Nephron progenitor cell (in vitro differentiated cells): ENCODE results near the gene ANO4.
A peak's percentile ranks its signal among the peaks of the same experiment; 100 is the strongest.
"Not testable (repeated sequence)": the region's sequence is repeated elsewhere in the genome, so short reads cannot be mapped to it uniquely, and the experiment has no call there.

Experiments
- DNase-seq: peaks from one replicate; pipeline ENCODE4 v3.0.0; 2021
- H3K27ac Mint-ChIP-seq: 2 replicates; pipeline ENCODE4 v1.8.0; 2021; ENCODE audit warnings: mild to moderate bottlenecking, moderate library complexity, mixed read lengths
- H3K27me3 Mint-ChIP-seq: 2 replicates; pipeline ENCODE4 v1.8.0; 2021; ENCODE audit warnings: mild to moderate bottlenecking, low read depth, mixed read lengths; ENCODE audit not compliant: poor library complexity
- H3K36me3 Mint-ChIP-seq: 2 replicates; pipeline ENCODE4 v1.8.0; 2021; ENCODE audit warnings: low read depth, mixed read lengths
- H3K4me1 Mint-ChIP-seq: 2 replicates; pipeline ENCODE4 v1.8.0; 2021; ENCODE audit warnings: mixed read lengths
- H3K4me3 Mint-ChIP-seq: 2 replicates; pipeline ENCODE4 v1.8.0; 2021; ENCODE audit warnings: mild to moderate bottlenecking, moderate library complexity, mixed read lengths
- H3K9me3 Mint-ChIP-seq: 2 replicates; pipeline ENCODE4 v1.8.0; 2021; ENCODE audit warnings: mild to moderate bottlenecking, moderate library complexity, mixed read lengths
- TF ChIP-seq, protein P1 (sequence below): fragments of 200-600 bp; sonication (generic); IDR thresholded peaks from 2 replicates; pipeline ENCODE4 v1.5.0; 2021; ENCODE audit warnings: antibody characterized with exemption

Gene ANO4

DNA sequence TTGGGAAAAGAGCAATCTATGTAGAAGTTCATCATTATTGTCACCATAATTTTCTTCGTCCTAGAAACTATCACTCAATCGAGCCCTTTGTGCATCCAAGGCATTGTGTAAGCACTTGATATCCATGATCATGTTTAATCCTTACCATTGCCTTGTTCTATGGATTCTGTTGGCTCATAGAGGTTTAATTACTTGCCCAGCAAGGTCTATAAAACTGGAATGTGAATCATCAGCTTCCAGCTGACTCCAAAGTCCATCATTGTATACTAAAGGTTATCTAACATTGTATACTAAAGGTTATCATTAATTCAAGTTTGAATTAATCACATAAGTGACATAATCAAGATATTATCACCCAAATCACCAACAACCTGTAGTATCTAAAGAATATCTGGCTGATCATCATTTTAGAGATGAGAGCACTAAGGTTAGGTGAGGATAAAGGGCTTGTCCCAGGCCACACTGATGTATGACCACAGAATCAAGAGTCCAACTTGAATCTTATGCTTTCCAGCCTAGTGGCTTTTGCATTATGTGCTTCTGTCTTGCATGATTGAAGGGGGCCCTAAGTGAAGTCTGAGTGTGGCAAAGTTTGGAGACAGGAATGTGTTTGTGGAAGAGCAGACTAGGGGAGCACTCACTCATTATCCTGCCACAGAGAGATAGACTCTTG, 188.1 kb downstream of the ANO4 start:
- peaks cover 6% of the 10 kb centered on the region for H3K27me3 Mint-ChIP-seq
- H3K4me3 Mint-ChIP-seq: no peak overlapping the region
- no peaks in the 10 kb centered on the region for H3K9me3 Mint-ChIP-seq
- DNase-seq: no peak
- H3K36me3 Mint-ChIP-seq: no peaks in the 10 kb centered on the region
- TF ChIP-seq, protein P1, sequence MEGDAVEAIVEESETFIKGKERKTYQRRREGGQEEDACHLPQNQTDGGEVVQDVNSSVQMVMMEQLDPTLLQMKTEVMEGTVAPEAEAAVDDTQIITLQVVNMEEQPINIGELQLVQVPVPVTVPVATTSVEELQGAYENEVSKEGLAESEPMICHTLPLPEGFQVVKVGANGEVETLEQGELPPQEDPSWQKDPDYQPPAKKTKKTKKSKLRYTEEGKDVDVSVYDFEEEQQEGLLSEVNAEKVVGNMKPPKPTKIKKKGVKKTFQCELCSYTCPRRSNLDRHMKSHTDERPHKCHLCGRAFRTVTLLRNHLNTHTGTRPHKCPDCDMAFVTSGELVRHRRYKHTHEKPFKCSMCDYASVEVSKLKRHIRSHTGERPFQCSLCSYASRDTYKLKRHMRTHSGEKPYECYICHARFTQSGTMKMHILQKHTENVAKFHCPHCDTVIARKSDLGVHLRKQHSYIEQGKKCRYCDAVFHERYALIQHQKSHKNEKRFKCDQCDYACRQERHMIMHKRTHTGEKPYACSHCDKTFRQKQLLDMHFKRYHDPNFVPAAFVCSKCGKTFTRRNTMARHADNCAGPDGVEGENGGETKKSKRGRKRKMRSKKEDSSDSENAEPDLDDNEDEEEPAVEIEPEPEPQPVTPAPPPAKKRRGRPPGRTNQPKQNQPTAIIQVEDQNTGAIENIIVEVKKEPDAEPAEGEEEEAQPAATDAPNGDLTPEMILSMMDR: no peak
- H3K4me1 Mint-ChIP-seq: peaks cover 16% of the 10 kb centered on the region
- no peak overlapping the region for H3K27ac Mint-ChIP-seq

DNA sequence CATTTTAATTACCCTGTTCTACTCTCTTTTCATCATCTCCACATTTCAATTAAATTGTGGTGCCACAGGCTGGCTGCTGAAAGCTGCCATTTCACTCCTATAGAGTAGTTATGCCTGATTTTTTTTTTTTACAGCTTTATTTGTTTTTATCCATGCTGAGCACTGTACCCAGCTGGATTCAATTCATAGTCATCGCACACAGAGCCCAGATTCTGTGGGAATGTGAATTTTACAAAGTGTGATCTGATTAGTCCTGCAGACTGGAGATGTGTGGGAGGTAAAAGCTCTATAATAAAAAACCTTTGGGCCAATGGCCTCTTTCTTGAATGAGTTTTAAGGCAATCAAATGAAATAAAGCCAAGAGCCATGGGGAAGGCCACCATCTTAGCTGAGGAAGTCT, 190.2 kb downstream of the ANO4 start:
- Mint-ChIP-seq H3K4me1 (peaks cover 23% of the 10 kb centered on the region), H3K9me3 (no peaks in the 10 kb centered on the region), H3K27ac (no peak overlapping the region), H3K27me3 (peaks cover 9% of the 10 kb centered on the region), H3K4me3 (no peak overlapping the region), H3K36me3 (no peaks in the 10 kb centered on the region)
- TF ChIP-seq, protein P1: no peak
- DNase-seq: no peak

DNA sequence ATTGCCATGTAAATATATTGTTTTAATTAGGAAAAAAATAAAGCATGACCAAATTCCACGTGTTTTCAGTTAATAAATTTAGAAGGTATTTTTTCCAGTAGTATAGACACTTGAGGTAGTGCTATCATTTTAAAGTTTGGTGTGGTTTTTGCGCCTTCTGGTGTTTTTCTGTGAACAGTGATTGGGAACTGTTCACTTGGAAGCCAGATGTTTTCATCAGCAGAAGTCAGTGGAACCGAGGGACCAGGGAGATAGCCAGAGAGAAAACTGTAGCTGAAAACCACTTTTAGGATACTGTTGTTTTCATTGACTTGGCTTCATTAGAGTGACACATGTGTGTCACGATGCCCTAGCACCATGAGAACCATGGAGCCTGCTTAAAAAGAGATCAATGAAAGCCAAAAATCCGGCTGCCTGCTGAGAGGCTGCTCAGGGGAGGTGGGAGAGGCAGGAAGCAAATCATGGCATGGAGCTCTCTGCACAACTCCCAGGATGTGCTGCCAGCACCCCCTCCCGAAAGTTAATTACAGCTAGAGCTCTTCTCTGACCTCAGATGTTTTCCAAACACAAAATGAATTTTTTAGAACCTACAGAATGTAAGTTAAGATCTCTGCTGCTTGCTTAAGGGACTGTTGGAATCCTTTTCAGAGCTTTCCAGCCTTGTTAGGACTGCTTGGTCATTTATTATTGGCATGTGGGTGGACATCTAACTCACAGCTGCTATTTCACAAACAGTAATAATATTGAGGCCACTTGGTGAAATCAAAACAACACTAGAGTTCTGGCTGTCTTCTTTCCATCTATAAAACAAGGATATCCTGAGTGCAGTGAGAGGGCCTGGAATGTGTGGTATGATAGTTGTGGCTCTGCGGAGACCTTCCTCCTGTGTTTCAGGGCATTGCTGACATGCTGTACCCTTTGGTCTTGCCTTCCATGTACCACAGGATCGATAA, 192.3 kb downstream of the ANO4 start:
- H3K4me3 Mint-ChIP-seq: no peak overlapping the region
- H3K4me1 Mint-ChIP-seq: peaks cover 23% of the 10 kb centered on the region
- no peak for DNase-seq
- TF ChIP-seq, protein P1: no peak
- H3K9me3 Mint-ChIP-seq: no peaks in the 10 kb centered on the region
- H3K36me3 Mint-ChIP-seq: no peaks in the 10 kb centered on the region
- peak overlapping the region; percentile 89 for H3K27ac Mint-ChIP-seq
- H3K27me3 Mint-ChIP-seq: peaks cover 11% of the 10 kb centered on the region

DNA sequence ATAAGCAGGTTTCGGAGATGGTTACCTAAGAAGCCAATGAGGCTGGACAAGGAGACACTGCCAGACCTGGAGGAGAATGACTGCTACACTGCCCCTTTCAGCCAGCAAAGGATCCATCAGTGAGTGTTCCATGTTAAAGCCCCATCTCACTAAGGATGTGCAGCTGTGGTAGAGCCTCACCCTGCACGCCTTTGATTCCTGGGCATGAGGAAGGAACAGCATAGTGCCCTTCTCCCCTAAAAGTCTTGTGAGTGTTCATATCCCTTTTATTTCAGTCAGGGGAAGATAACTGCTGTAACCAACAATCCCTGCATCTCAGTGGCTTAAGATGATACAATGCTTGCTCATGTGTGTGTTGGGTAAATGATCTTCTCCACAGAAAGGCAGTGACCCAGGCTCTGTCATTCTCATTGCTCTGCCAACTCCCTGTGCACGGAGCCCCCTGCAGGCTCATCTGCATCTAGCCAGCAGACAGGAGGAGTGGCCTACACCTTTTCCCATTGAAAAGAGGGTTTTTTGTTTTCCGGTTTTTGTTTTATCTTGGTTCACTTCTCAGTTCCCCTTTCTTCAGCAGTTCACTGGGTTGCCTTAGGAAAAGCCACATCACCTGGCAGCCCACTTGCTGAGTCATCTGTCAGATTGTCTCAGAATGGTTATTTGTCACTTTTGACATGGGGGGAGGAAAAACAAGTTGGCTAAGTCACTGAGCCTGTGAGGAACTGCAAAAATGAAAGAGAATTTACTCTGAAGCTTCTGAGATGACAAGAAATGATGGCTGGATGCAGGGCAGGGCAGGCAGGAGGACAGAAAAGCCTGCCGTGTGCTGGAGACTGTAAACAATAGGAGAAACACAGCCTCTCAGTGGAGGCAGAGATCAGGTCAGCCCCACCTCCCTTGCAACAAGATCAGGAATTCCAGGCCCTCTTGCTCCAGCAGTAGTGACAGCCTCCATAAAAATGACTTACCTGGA, 193.3 kb downstream of the ANO4 start:
- TF ChIP-seq, protein P1: peak; percentile 36
- Mint-ChIP-seq H3K9me3 (no peaks in the 10 kb centered on the region), H3K27ac (peak overlapping the region; percentile 89), H3K4me3 (no peak overlapping the region), H3K36me3 (no peaks in the 10 kb centered on the region), H3K4me1 (peaks cover 23% of the 10 kb centered on the region), H3K27me3 (peaks cover 11% of the 10 kb centered on the region)
- peak; percentile 45 for DNase-seq

DNA sequence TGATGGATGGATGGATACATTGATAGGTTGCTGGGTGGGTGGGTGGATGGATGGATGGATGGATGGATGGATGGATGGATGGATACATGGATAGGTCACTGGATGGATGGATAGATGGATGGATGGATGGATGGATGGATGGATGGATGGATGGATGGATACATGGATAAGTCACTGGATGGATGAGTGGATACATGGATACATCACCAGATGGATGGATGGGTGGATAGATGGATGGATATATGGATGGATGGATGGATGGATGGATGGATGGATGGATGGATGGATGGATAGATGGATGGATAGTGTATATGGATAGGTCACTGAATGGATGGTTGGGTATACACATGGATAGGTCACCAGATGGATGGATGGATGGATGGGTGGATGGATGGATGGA, 194.9 kb downstream of the ANO4 start:
- not testable (repeated sequence) for H3K4me3 Mint-ChIP-seq, H3K36me3 Mint-ChIP-seq, H3K27ac Mint-ChIP-seq, H3K9me3 Mint-ChIP-seq, DNase-seq
- peaks cover 23% of the 10 kb centered on the region for H3K4me1 Mint-ChIP-seq
- H3K27me3 Mint-ChIP-seq: peaks cover 11% of the 10 kb centered on the region
